Testis (tissue), 3 donors: ENCODE measurements around the gene PGM2L1. TPM values are rescaled to one million over a fixed set of nuclear protein-coding genes. Genes with fewer than 3 reads are reported as not detected.

ENCODE experiments used
- DNase-seq: peaks from one replicate; pipeline ENCODE4 v3.0.0-alpha.2; 2019
- H3K27ac ChIP-seq, 2 donors: fragments of 200-600 bp; sonication (generic); one replicate each; pipeline ENCODE4 v1.5.1; 2019
- H3K27me3 ChIP-seq: fragments of 200-600 bp; sonication (generic); one replicate; pipeline ENCODE4 v1.5.1; 2019
- H3K36me3 ChIP-seq: fragments of 200-600 bp; sonication (generic); one replicate; pipeline ENCODE4 v1.5.1; 2017; ENCODE audit warnings: low read depth; ENCODE audit errors: missing control alignments
- H3K4me1 ChIP-seq: fragments of 200-600 bp; sonication (generic); one replicate; pipeline ENCODE4 v1.5.1; 2019
- H3K4me3 ChIP-seq, 2 donors: fragments of 200-600 bp; sonication (generic); one replicate each; pipeline ENCODE4 v1.5.1; 2017 to 2019
- H3K9me3 ChIP-seq: fragments of 200-600 bp; sonication (generic); one replicate; pipeline ENCODE4 v1.5.1; 2017
- POLR2A ChIP-seq: fragments of 450-650 bp; IDR thresholded peaks from one replicate; pipeline ENCODE4 v1.6.1; 2017; ENCODE audit warnings: antibody characterized with exemption, mild to moderate bottlenecking, moderate library complexity
- WGBS, 2 donors: methylation state at CpG; one replicate each; pipeline ENCODE4 v1.1.5; 2018; 5-methylcytosine and 5-hydroxymethylcytosine counted together
- intact Hi-C: fragments of 100-400 bp; cut with DNase I; formaldehyde crosslinking; loops from one replicate; pipeline ENCODE4 v1.15.1; 2023; ENCODE audit warnings: low total_unique reads
- polyA plus RNA-seq: library from polyadenylated mRNA; stranded (reverse); fragments of 350-450 nt; fragmentation: Illumina TruSeq; extraction: RNeasy Lipid Tissue Mini Kit (QIAGEN cat#74804); gene quantifications from one replicate; pipeline ENCODE4 v1.2.3, GENCODE V29; 2014; ENCODE audit warnings: low read depth, low replicate concordance; ENCODE audit not compliant: insufficient read depth
- total RNA-seq, 2 donors: library from RNA; depleted of rRNA; stranded (reverse); fragments of >200 nt; gene quantifications; one replicate each; pipeline ENCODE4 v1.2.3, GENCODE V29; 2016
- TF ChIP-seq, protein P1 (sequence below), 3 experiments: fragments of 450-650 bp in 2 of 3; fragments of 200-600 bp in 1 of 3; sonication (generic) in 1 of 3; IDR thresholded peaks; one replicate each; pipeline ENCODE4 v1.5.1; 2016 to 2019; ENCODE audit warnings: antibody characterized with exemption in 3 of 3, mild to moderate bottlenecking in 2 of 3, moderate library complexity in 1 of 3

Gene PGM2L1
- total and polyA plus RNA-seq, 3 donors from 2014 or later = 1.8 to 2.4 (median 2.0) TPM

DNA sequence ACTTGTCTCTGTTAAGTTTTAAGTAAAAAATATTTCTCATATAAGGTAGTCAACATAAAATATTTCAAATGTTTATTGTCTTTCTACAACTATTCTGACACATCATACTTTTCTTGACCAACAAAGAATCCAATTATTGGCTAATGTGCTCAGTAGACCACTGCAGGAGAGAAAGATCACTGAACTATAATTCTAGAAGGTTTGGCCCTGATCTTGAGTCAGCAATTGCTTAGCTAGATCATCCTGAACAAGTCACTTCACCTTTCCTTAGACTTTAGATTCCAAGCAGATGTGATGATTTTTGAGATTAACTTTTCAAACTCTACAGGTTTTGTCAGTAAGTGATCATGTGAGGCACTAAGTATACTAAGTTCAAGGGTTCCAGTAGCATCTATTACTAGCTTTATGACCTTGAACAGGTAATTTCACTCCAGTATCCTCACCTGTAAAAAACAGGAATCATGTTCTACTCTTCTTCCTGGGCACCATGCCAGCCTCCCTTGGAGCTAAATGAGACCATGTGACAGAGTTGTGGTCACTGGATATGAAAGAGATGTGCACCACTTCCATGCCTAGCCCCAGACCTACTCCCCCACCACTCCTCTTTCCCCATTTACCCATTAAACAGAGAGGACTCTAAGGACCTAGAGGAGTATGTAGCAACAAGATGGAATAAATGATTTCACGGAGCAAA lies 17.3 kb downstream of the PGM2L1 start:
- H3K4me3 ChIP-seq = no peak overlapping the region
- H3K4me1 ChIP-seq = no peaks in the 10 kb centered on the region
- intact Hi-C loops = no loop called here
- TF ChIP-seq, protein P1, sequence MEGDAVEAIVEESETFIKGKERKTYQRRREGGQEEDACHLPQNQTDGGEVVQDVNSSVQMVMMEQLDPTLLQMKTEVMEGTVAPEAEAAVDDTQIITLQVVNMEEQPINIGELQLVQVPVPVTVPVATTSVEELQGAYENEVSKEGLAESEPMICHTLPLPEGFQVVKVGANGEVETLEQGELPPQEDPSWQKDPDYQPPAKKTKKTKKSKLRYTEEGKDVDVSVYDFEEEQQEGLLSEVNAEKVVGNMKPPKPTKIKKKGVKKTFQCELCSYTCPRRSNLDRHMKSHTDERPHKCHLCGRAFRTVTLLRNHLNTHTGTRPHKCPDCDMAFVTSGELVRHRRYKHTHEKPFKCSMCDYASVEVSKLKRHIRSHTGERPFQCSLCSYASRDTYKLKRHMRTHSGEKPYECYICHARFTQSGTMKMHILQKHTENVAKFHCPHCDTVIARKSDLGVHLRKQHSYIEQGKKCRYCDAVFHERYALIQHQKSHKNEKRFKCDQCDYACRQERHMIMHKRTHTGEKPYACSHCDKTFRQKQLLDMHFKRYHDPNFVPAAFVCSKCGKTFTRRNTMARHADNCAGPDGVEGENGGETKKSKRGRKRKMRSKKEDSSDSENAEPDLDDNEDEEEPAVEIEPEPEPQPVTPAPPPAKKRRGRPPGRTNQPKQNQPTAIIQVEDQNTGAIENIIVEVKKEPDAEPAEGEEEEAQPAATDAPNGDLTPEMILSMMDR (IDR thresholded peaks at IDR 0.05) = no peak
- no peak for TF ChIP-seq POLR2A
- no peaks in the 10 kb centered on the region for H3K27me3 ChIP-seq
- no peaks in the 10 kb centered on the region for H3K36me3 ChIP-seq
- 88 to 97% methylated on average over 1 of the region's 1 CpG for WGBS, 2 donors
- H3K9me3 ChIP-seq = no peaks in the 10 kb centered on the region
- DNase-seq = no peak
- H3K27ac ChIP-seq = no peak overlapping the region

DNA sequence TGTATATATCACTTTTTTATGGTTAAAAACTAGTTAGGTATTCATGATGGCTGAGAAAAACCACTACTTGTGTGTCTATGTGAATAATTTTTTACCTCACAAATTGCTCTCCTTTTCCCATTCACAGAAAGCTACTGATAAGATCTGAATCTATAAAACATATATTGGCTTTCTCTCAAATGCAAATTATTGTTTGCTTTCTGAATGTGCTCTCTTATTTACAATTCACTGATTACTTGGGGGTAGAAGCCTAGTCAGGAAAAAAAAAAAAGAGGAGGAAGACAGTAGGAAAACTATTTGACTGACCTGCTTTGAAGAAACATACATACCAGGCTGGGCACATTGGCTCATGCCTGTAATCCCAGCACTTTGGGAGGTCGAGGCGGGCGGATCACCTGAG lies 20.5 kb downstream of the PGM2L1 start:
- Histone ChIP-seq H3K27ac (no peak overlapping the region), H3K4me1 (no peaks in the 10 kb centered on the region), H3K9me3 (no peaks in the 10 kb centered on the region), H3K4me3 (no peak overlapping the region), H3K36me3 (no peaks in the 10 kb centered on the region), H3K27me3 (no peaks in the 10 kb centered on the region)
- no peak for DNase-seq
- intact Hi-C loops = no loop called here
- WGBS, 2 donors = 90 to 96% methylated on average over 3 of the region's 3 CpGs
- no peak for TF ChIP-seq POLR2A
- TF ChIP-seq, protein P1 (IDR thresholded peaks at IDR 0.05) = no peak

DNA sequence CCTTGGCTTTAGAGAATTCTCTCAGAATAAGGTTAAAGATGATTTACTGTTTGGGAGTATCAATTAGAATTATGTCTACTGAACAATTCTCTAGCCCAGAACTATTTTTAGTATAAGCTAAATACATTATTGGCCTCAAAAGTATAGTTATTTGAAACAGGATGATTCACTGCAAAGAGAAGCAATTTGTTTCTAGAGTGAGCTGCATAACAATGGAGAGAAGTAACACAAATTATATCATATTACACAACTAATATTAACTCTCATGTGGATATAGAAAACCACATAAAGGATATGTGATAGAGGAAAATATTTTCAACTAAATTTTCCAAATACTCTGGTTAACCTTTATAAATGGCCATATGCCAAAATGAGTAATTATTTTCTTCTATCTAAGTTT lies 24.9 kb downstream of the PGM2L1 start:
- DNase-seq = no peak
- Histone ChIP-seq H3K4me1 (no peaks in the 10 kb centered on the region), H3K9me3 (no peaks in the 10 kb centered on the region), H3K27me3 (no peaks in the 10 kb centered on the region), H3K27ac (no peak overlapping the region), H3K36me3 (no peaks in the 10 kb centered on the region), H3K4me3 (no peak overlapping the region)
- TF ChIP-seq, protein P1 (IDR thresholded peaks at IDR 0.05) = no peak
- TF ChIP-seq POLR2A = no peak
- intact Hi-C loops = no loop called here

DNA sequence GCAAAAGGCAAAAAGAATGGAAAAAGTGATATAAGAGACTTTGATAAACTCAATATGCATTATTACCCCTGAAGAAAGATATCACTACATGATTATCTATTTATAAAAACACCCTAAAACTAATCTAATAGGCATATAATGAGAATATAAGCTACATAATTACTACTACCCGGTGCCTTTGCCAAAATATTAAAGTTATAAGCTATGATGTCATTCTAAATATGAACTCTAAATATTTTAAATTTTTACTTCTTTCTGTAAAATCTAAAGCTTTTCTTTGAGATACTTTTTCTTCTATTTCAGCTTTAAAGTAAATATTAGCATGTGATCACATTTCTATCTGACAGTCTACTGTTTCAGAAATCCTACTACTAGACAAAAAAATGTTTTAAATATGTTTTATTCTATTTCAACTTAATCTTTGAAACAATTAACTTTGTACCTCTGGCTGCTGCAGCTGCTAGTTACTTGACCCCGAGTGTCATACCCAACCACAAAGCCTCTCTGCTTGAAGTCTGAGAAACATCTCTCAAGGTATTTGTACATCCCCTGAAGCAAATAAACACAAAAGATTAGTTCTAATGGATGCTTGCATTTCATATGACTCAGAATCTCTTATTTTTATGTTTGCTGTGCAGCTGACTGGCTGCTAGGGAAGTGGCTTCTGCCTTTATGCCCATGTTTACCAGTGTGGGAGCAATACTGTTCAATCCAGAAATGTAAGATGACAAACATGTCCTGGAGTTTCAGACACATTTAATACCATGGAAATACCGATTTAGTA lies 26.8 kb downstream of the PGM2L1 start:
- no peak overlapping the region for H3K27ac ChIP-seq
- TF ChIP-seq, protein P1 (IDR thresholded peaks at IDR 0.05) = no peak
- no peak for TF ChIP-seq POLR2A
- DNase-seq = no peak
- H3K4me1 ChIP-seq = no peaks in the 10 kb centered on the region
- intact Hi-C loops = no loop called here
- H3K36me3 ChIP-seq = no peaks in the 10 kb centered on the region
- 88 to 91% methylated on average over 3 of the region's 3 CpGs for WGBS, 2 donors
- H3K4me3 ChIP-seq = no peak overlapping the region
- H3K9me3 ChIP-seq = no peaks in the 10 kb centered on the region
- no peaks in the 10 kb centered on the region for H3K27me3 ChIP-seq
